Measurements from ENCODE around the gene FUT2. TPM values are rescaled to one million over a fixed set of nuclear protein-coding genes. Genes with fewer than 3 reads are reported as not detected.
"Not testable (repeated sequence)": the region's sequence is repeated elsewhere in the genome, so short reads cannot be mapped to it uniquely, and the experiment has no call there.

The FUT2 gene
- total RNA-seq = not detected

- ChIA-PET CTCF (interaction anchor here (1.5 kb wide), 1 partner anchor 20 kb away, joined by 5 read pairs; no protein-coding TSS in a partner anchor), POLR2A (no interaction called here)
- Mint-ChIP-seq H3K27me3 (peaks cover 9% of the 10 kb centered on the region), H3K4me3 (peak within 1 kb of the TSS; percentile 37), H3K9me3 (no peaks in the 10 kb centered on the region), H3K4me1 (ENCODE audit: low read depth) (peaks cover 9% of the 10 kb centered on the region), H3K36me3 (peaks cover 6% of the 10 kb centered on the region), H3K27ac (no peak within 1 kb of the TSS)
- no peak for DNase-seq
- intact Hi-C loops (cut with micrococcal nuclease) = no loop called here
Observed at GRCh38 chr19:48695743-48696352, at the start of gene FUT2. TSS of gene FUT2 (plus strand) at chr19:48695971. CDS start at chr19:48702957, 6,986 bp downstream.

- Mint-ChIP-seq H3K4me1 (ENCODE audit: low read depth) (peaks cover 35% of the 10 kb centered on the region), H3K27ac (peak within 1 kb of the TSS; percentile 77), H3K27me3 (no peaks in the 10 kb centered on the region), H3K36me3 (no peaks in the 10 kb centered on the region), H3K9me3 (no peaks in the 10 kb centered on the region), H3K4me3 (peak within 1 kb of the TSS; percentile 82)
- DNase-seq = peak; percentile 96
- intact Hi-C loops (cut with micrococcal nuclease) = loop anchor here (1.0 to 5.0 kb wide), 7 partner anchors 9 to 439 kb away; partner anchors contain the start of genes DBP, HSD17B14 and SNRNP70
- CTCF ChIA-PET = interaction anchor here (0.6 to 2.8 kb wide), 19 partner anchors 12 to 347 kb away, joined by 3 to 12 read pairs (median 4); partner anchors contain the start of genes BAX, GYS1, IZUMO1 and RPL18
- POLR2A ChIA-PET = interaction anchor here (0.8 to 1.8 kb wide), 7 partner anchors 9 to 227 kb away, joined by 3 to 9 read pairs (median 5); partner anchors contain the start of genes DBP, RPL18 and SPHK2
Observed at GRCh38 chr19:48646001-48646721, 49.6 kb upstream of the FUT2 start, which contains the start of gene CA11. TSS of gene CA11 (minus strand) at chr19:48646187. CDS start at chr19:48645632, 555 bp downstream.

- CTCF ChIA-PET = interaction anchor here (1.3 to 2.8 kb wide), 8 partner anchors 13 to 196 kb away, joined by 3 to 12 read pairs (median 8); partner anchors contain the start of gene RPL18
- H3K9me3 Mint-ChIP-seq = no peaks in the 10 kb centered on the region
- peaks cover 37% of the 10 kb centered on the region for H3K4me1 Mint-ChIP-seq (ENCODE audit: low read depth)
- POLR2A ChIA-PET = interaction anchor here (1.3 to 1.4 kb wide), 2 partner anchors 13 to 23 kb away, joined by 5 read pairs; no protein-coding TSS in a partner anchor
- H3K27me3 Mint-ChIP-seq = no peaks in the 10 kb centered on the region
- no peaks in the 10 kb centered on the region for H3K36me3 Mint-ChIP-seq
- peak overlapping the region; percentile 58 for H3K4me3 Mint-ChIP-seq
- no peak for DNase-seq
- peak overlapping the region; percentile 19 for H3K27ac Mint-ChIP-seq
- intact Hi-C loops (cut with micrococcal nuclease) = loop anchor here (1.0 to 5.0 kb wide), 7 partner anchors 9 to 439 kb away; partner anchors contain the start of genes DBP, HSD17B14 and SNRNP70
Observed at GRCh38 chr19:48646722-48647216, 49.0 kb upstream of the FUT2 start.

- intact Hi-C loops (cut with micrococcal nuclease) = loop anchor here (5.0 kb wide), 2 partner anchors 89 to 149 kb away; no protein-coding TSS in a partner anchor
- ChIA-PET POLR2A (no interaction called here), CTCF (no interaction called here)
- Mint-ChIP-seq H3K27me3 (no peaks in the 10 kb centered on the region), H3K9me3 (no peaks in the 10 kb centered on the region), H3K4me3 (no peak overlapping the region), H3K4me1 (ENCODE audit: low read depth) (peaks cover 39% of the 10 kb centered on the region), H3K27ac (no peak overlapping the region), H3K36me3 (no peaks in the 10 kb centered on the region)
- no peak for DNase-seq
Observed at GRCh38 chr19:48648134-48648533, 47.6 kb upstream of the FUT2 start.

- Mint-ChIP-seq H3K9me3 (no peaks in the 10 kb centered on the region), H3K27me3 (no peaks in the 10 kb centered on the region), H3K27ac (no peak overlapping the region), H3K36me3 (no peaks in the 10 kb centered on the region), H3K4me1 (ENCODE audit: low read depth) (peaks cover 24% of the 10 kb centered on the region), H3K4me3 (no peak overlapping the region)
- ChIA-PET POLR2A (no interaction called here), CTCF (no interaction called here)
- DNase-seq = no peak
- intact Hi-C loops (cut with micrococcal nuclease) = no loop called here
Observed at GRCh38 chr19:48650974-48651682, 44.6 kb upstream of the FUT2 start.

- DNase-seq = no peak
- Mint-ChIP-seq H3K9me3 (no peaks in the 10 kb centered on the region), H3K36me3 (no peaks in the 10 kb centered on the region), H3K4me3 (no peak overlapping the region), H3K27me3 (no peaks in the 10 kb centered on the region), H3K4me1 (ENCODE audit: low read depth) (peaks cover 24% of the 10 kb centered on the region), H3K27ac (no peak overlapping the region)
- intact Hi-C loops (cut with micrococcal nuclease) = no loop called here
- ChIA-PET CTCF (no interaction called here), POLR2A (no interaction called here)
Observed at GRCh38 chr19:48651683-48652048, 44.1 kb upstream of the FUT2 start.

- Mint-ChIP-seq H3K36me3 (no peaks in the 10 kb centered on the region), H3K27ac (no peak overlapping the region), H3K4me1 (ENCODE audit: low read depth) (peaks cover 11% of the 10 kb centered on the region), H3K9me3 (no peaks in the 10 kb centered on the region), H3K4me3 (no peak overlapping the region), H3K27me3 (no peaks in the 10 kb centered on the region)
- ChIA-PET POLR2A (interaction anchor here (0.7 kb wide), 1 partner anchor 11 kb away, joined by 3 read pairs; no protein-coding TSS in a partner anchor), CTCF (no interaction called here)
- intact Hi-C loops (cut with micrococcal nuclease) = no loop called here
- DNase-seq = no peak
Observed at GRCh38 chr19:48654299-48655059, 41.3 kb upstream of the FUT2 start.

GRCh38 chr19:48656840-48657474 lies 38.8 kb upstream of the FUT2 start:
- peaks cover 11% of the 10 kb centered on the region for H3K4me1 Mint-ChIP-seq (ENCODE audit: low read depth)
- no peak overlapping the region for H3K4me3 Mint-ChIP-seq
- no peaks in the 10 kb centered on the region for H3K36me3 Mint-ChIP-seq
- intact Hi-C loops (cut with micrococcal nuclease) = no loop called here
- no peak overlapping the region for H3K27ac Mint-ChIP-seq
- no peaks in the 10 kb centered on the region for H3K9me3 Mint-ChIP-seq
- no peak for DNase-seq
- ChIA-PET POLR2A (no interaction called here), CTCF (interaction anchor here (1.3 kb wide), 1 partner anchor 11 kb away, joined by 4 read pairs; the partner anchor contains the start of gene CA11)
- H3K27me3 Mint-ChIP-seq = no peaks in the 10 kb centered on the region

GRCh38 chr19:48657828-48658227 lies 37.9 kb upstream of the FUT2 start:
- DNase-seq; intact Hi-C loops (cut with micrococcal nuclease); H3K9me3 Mint-ChIP-seq; H3K27ac Mint-ChIP-seq; POLR2A ChIA-PET; H3K4me3 Mint-ChIP-seq; H3K36me3 Mint-ChIP-seq; H3K27me3 Mint-ChIP-seq: not testable (repeated sequence)
- CTCF ChIA-PET = interaction anchor here (1.3 kb wide), 1 partner anchor 12 kb away, joined by 4 read pairs; the partner anchor contains the start of gene CA11
- peaks cover 11% of the 10 kb centered on the region for H3K4me1 Mint-ChIP-seq (ENCODE audit: low read depth)

GRCh38 chr19:48658483-48658882 lies 37.3 kb upstream of the FUT2 start:
- H3K4me3 Mint-ChIP-seq = no peak overlapping the region
- H3K27ac Mint-ChIP-seq = no peak overlapping the region
- peaks cover 9% of the 10 kb centered on the region for H3K4me1 Mint-ChIP-seq (ENCODE audit: low read depth)
- intact Hi-C loops (cut with micrococcal nuclease) = no loop called here
- no peaks in the 10 kb centered on the region for H3K27me3 Mint-ChIP-seq
- POLR2A ChIA-PET = no interaction called here
- no peaks in the 10 kb centered on the region for H3K9me3 Mint-ChIP-seq
- no peak for DNase-seq
- CTCF ChIA-PET = interaction anchor here (1.3 kb wide), 1 partner anchor 12 kb away, joined by 4 read pairs; the partner anchor contains the start of gene CA11
- no peaks in the 10 kb centered on the region for H3K36me3 Mint-ChIP-seq

GRCh38 chr19:48659768-48660167 lies 36.0 kb upstream of the FUT2 start:
- Mint-ChIP-seq H3K9me3 (no peaks in the 10 kb centered on the region), H3K4me1 (ENCODE audit: low read depth) (peaks cover 9% of the 10 kb centered on the region), H3K27ac (no peak overlapping the region), H3K27me3 (no peaks in the 10 kb centered on the region), H3K36me3 (no peaks in the 10 kb centered on the region), H3K4me3 (no peak overlapping the region)
- ChIA-PET CTCF (no interaction called here), POLR2A (no interaction called here)
- intact Hi-C loops (cut with micrococcal nuclease) = loop anchor here (2.0 kb wide), 1 partner anchor 15 kb away; no protein-coding TSS in a partner anchor
- DNase-seq = no peak
